Neural progenitor cell (in vitro differentiated cells): ENCODE measurements around the gene ZXDC.

Source experiments
- CTCF ChIP-seq: fragments of 200-600 bp; sonication (generic); IDR thresholded peaks from 2 replicates; pipeline ENCODE4 v1.5.1; 2017; ENCODE audit warnings: antibody characterized with exemption, mild to moderate bottlenecking
- EZH2 ChIP-seq: fragments of 200-600 bp; sonication (generic); IDR thresholded peaks from 2 replicates; pipeline ENCODE4 v1.6.1; 2017; ENCODE audit warnings: antibody characterized with exemption, mild to moderate bottlenecking, moderate library complexity

DNA sequence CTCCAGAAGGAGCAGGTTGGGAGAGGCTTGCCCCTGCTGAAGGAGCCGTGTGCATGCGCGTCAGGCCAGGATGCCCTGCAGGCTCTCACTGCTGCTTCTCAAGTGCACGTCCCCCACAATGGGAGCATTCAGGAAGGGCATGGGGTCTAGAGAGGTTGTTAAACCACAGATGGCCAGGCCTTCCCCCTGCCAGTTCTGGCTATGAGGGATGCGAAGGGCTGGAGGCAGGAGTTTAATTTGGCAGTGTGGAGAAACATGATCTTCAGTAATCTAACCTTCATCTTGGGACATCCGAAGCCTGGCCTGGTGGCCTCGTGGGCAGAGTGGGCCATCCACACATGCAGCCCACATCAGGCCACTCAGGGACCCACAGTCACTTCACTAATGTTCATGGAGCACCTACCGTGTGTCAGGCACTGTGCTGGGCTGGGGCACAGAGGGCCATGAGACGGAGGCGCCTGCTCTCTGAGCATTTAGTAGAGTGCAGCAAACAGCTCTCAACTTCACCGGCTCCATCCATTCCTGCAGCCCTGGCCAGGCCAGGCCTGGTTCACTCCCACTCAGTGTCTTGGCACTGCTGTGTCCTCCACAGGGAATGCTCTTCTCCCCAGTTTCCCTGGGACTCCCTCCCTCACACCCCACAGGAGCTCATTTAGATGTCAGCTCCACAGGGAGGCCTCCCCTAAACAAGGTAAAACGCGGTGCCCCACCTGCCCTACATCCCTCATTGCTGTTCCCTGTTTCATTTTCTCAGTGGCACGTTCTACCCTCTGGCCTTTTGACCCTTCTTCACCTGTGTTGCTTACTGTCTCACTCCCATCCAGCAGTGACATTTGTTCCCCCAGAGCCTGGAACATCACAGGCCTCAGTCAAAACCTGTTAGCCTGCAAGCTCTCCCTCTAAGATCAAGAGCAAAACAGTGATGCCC is 77.0 kb downstream of the ZXDC start:
- TF ChIP-seq CTCF (no peak), EZH2 (no peak)
